ENCODE data around the gene ZNF221.

Gene ZNF221

DNA sequence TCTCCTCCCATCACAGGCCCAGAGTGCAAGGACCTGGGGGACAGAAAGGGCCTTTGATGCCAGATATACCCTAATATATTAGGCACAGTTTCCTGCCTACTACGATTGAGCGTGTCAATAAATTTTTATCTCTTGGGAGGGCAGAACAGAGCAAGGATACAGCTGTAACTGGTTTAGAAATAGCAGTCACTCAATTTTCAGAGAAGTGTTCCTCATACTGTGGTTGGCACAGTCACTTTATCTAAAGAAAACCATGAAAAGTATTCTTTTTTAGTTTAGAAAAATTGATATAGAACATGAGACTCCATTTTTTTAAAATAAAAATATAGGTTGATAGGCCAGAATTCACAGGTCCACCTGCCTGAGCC is 32.5 kb downstream of the ZNF221 start:
- Histone ChIP-seq H3K36me3 (ENCODE audit: control insufficient read depth, insufficient read depth, low read length) (no peaks in the 10 kb centered on the region), H3K4me1 (no peaks in the 10 kb centered on the region), H2AFZ (peak overlapping the region; percentile 38), H3K4me2 (ENCODE audit: low read length) (no peak overlapping the region), H3K79me2 (no peaks in the 10 kb centered on the region), H3K9ac (no peak overlapping the region), H3K4me3 (ENCODE audit: low read depth, low read length) (peak overlapping the region; percentile 28), H3K27ac (no peak overlapping the region), H3K9me3 (ENCODE audit: control insufficient read depth, low read length) (peaks cover 3% of the 10 kb centered on the region), H3K27me3 (ENCODE audit: control insufficient read depth, insufficient read depth, low read length) (no peaks in the 10 kb centered on the region)
- TF ChIP-seq, protein P1, sequence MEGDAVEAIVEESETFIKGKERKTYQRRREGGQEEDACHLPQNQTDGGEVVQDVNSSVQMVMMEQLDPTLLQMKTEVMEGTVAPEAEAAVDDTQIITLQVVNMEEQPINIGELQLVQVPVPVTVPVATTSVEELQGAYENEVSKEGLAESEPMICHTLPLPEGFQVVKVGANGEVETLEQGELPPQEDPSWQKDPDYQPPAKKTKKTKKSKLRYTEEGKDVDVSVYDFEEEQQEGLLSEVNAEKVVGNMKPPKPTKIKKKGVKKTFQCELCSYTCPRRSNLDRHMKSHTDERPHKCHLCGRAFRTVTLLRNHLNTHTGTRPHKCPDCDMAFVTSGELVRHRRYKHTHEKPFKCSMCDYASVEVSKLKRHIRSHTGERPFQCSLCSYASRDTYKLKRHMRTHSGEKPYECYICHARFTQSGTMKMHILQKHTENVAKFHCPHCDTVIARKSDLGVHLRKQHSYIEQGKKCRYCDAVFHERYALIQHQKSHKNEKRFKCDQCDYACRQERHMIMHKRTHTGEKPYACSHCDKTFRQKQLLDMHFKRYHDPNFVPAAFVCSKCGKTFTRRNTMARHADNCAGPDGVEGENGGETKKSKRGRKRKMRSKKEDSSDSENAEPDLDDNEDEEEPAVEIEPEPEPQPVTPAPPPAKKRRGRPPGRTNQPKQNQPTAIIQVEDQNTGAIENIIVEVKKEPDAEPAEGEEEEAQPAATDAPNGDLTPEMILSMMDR (IDR thresholded peaks at IDR 0.05), result no peak

- Histone ChIP-seq H3K4me1 (no peaks in the 10 kb centered on the region), H3K9me3 (ENCODE audit: control insufficient read depth, low read length) (peaks cover 3% of the 10 kb centered on the region)
Measured at GRCh38 chr19:43983912-43984686, 33.1 kb downstream of the ZNF221 start, which contains the start of gene ZNF155. Gene ZNF155 (plus strand): TSS chr19:43984188. CDS start chr19:43988544, 4,356 bp downstream.

DNA sequence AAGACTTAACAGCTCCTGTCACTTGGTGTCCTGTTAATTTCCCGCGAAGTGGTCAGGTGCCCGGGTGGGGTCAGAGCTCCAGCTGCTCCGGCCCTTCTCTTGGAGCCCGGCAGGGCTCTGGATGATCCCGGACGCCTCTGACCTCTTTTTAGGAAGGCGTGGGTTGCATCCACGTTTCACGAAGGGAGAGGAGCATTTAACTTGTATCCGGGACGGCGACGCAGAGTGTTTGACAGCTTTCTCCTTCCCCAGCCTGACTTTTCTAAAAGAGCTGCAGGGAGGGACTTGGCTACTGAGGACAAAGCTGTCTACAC is 33.6 kb downstream of the ZNF221 start:
- peaks cover under 1% of the 10 kb centered on the region for H3K9me3 ChIP-seq (ENCODE audit: control insufficient read depth, low read length)
- peak overlapping the region; percentile 64 for H2AFZ ChIP-seq
- no peaks in the 10 kb centered on the region for H3K4me1 ChIP-seq
- H3K4me2 ChIP-seq (ENCODE audit: low read length), result peak overlapping the region; percentile 86
- TF ChIP-seq, protein P1 (IDR thresholded peaks at IDR 0.05), result no peak
- H3K9ac ChIP-seq, result no peak overlapping the region
- peak overlapping the region; percentile 81 for H3K4me3 ChIP-seq (ENCODE audit: low read depth, low read length)
- H3K79me2 ChIP-seq, result no peaks in the 10 kb centered on the region
- H3K36me3 ChIP-seq (ENCODE audit: control insufficient read depth, insufficient read depth, low read length), result no peaks in the 10 kb centered on the region
- H3K27me3 ChIP-seq (ENCODE audit: control insufficient read depth, insufficient read depth, low read length), result no peaks in the 10 kb centered on the region
- no peak overlapping the region for H3K27ac ChIP-seq

More at GRCh38 chr19:43983912-43984686, 33.1 kb downstream of the ZNF221 start, which contains the start of gene ZNF155:
- Histone ChIP-seq H3K4me3 (ENCODE audit: low read depth, low read length) (peak within 1 kb of the TSS; percentile 81), H3K27me3 (ENCODE audit: control insufficient read depth, insufficient read depth, low read length) (no peaks in the 10 kb centered on the region), H3K36me3 (ENCODE audit: control insufficient read depth, insufficient read depth, low read length) (no peaks in the 10 kb centered on the region), H3K79me2 (no peaks in the 10 kb centered on the region), H3K9ac (no peak within 1 kb of the TSS), H2AFZ (peak within 1 kb of the TSS; percentile 64), H3K27ac (no peak within 1 kb of the TSS), H3K4me2 (ENCODE audit: low read length) (peak within 1 kb of the TSS; percentile 86)
- TF ChIP-seq, protein P1 (IDR thresholded peaks at IDR 0.05), result no peak

DNA sequence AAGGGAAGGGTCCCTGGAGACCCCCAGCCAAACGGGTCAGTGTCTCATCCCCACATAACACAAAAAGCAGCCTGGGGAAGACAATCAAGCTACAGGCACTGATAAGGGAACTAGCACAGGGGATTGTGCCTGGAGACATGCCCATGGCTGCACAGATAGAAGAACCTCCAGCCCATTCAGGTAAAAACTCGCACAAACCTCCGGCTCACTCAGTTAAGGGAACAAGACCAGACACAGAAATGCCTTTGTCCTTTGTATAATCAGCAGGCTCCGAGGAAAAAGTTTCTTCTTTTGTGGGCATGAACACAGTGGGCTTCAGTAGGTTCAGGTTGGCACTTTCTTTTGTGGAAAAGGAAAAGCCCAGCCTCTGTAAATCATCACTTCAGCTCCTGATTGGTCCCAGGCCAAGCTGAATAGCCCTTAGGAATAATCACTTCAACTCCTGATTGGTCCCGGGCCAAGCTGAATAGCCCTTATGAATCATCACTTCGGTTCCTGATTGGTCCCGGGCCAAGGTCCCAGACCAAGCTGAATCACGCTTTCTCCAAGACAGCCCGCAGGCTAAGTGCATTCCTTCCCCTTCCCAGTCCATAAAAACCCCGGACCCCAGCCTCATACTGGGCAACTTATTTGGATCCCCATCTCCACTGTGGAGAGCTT is 46.7 kb downstream of the ZNF221 start:
- TF ChIP-seq, protein P1 (IDR thresholded peaks at IDR 0.05), result no peak
- no peaks in the 10 kb centered on the region for H3K27me3 ChIP-seq (ENCODE audit: control insufficient read depth, insufficient read depth, low read length)
- no peak overlapping the region for H3K9ac ChIP-seq
- H3K27ac ChIP-seq, result no peak overlapping the region
- H3K36me3 ChIP-seq (ENCODE audit: control insufficient read depth, insufficient read depth, low read length), result no peaks in the 10 kb centered on the region
- H3K4me3 ChIP-seq (ENCODE audit: low read depth, low read length), result no peak overlapping the region
- H3K9me3 ChIP-seq (ENCODE audit: control insufficient read depth, low read length), result no peaks in the 10 kb centered on the region
- no peak overlapping the region for H2AFZ ChIP-seq
- H3K4me1 ChIP-seq, result no peaks in the 10 kb centered on the region
- no peaks in the 10 kb centered on the region for H3K79me2 ChIP-seq
- no peak overlapping the region for H3K4me2 ChIP-seq (ENCODE audit: low read length)
